H1 (cell line): ENCODE measurements around the gene LLGL2. TPM values are rescaled to one million over a fixed set of nuclear protein-coding genes. Genes with fewer than 3 reads are reported as not detected.

ENCODE experiments used
- CTCF ChIA-PET: fragments of 300-600 bp; sonication (Branson Sonifier 250); formaldehyde crosslinking; loops from one replicate; lab custom pipeline; 2021; ENCODE audit not compliant: partially characterized antibody; lab: Charles Lee
- POLR2A ChIA-PET: fragments of 300-600 bp; sonication (Branson Sonifier 250); formaldehyde crosslinking; loops from one replicate; lab custom pipeline; 2021; ENCODE audit warnings: inconsistent platforms; ENCODE audit not compliant: partially characterized antibody; lab: Charles Lee
- DNase-seq, 2 experiments: peaks; one replicate each; pipeline versions ENCODE4 v3.0.0 to v3.0.0-alpha.2; 2010 to 2022; ENCODE audit warnings: low spot score in 2 of 2, low read depth in 1 of 2, mixed read lengths in 1 of 2
- FAIRE-seq: peaks from 2 replicates; lab custom pipeline; 2011; peaks lifted over from hg19 to GRCh38; lab: Jason Lieb, UNC
- H2AFZ ChIP-seq: 2 replicates; pipeline ENCODE4 v1.8.1; 2012; ENCODE audit warnings: low read length, inconsistent platforms
- H2AK5ac ChIP-seq: 2 replicates; pipeline ENCODE4 v1.6.1; 2013; ENCODE audit warnings: low read depth, low read length
- H2BK120ac ChIP-seq: replicated peaks from 2 replicates; pipeline ENCODE3; 2013; ENCODE audit warnings: low read depth, low read length, inconsistent platforms
- H2BK12ac ChIP-seq: 2 replicates; pipeline ENCODE4 v1.6.1; 2013; ENCODE audit warnings: low read depth, low read length
- H2BK15ac ChIP-seq: 2 replicates; pipeline ENCODE4 v1.6.1; 2013; ENCODE audit warnings: low read length
- H2BK20ac ChIP-seq: 2 replicates; pipeline ENCODE4 v1.6.1; 2013; ENCODE audit warnings: low read length
- H2BK5ac ChIP-seq: 2 replicates; pipeline ENCODE4 v1.6.1; 2013; ENCODE audit warnings: low read depth, low read length
- H3K14ac ChIP-seq: 2 replicates; pipeline ENCODE4 v1.6.1; 2013; ENCODE audit warnings: inconsistent platforms; ENCODE audit not compliant: insufficient read length
- H3K18ac ChIP-seq: 2 replicates; pipeline ENCODE4 v1.6.1; 2013; ENCODE audit warnings: low read length; ENCODE audit errors: extremely low read depth
- H3K23ac ChIP-seq: 2 replicates; pipeline ENCODE4 v1.6.1; 2013; ENCODE audit warnings: inconsistent platforms; ENCODE audit not compliant: insufficient read length
- H3K23me2 ChIP-seq: 2 replicates; pipeline ENCODE4 v1.6.1; 2013; ENCODE audit warnings: low read depth, low read length
- H3K27ac ChIP-seq: 2 replicates; pipeline ENCODE4 v1.6.1; 2011; ENCODE audit warnings: low read depth, low read length, inconsistent platforms
- H3K27me3 ChIP-seq, 4 experiments: replicated peaks in 1 of 4; 1 replicate in 1 of 4; 2 replicates in 3 of 4; pipeline versions ENCODE4 v1.6.1 to v1.8.1; 2011 to 2013; ENCODE audit warnings: low read length in 3 of 4, mild to moderate bottlenecking in 3 of 4, inconsistent platforms in 2 of 4, mixed read lengths in 2 of 4, moderate library complexity in 1 of 4; ENCODE audit not compliant: control insufficient read depth in 3 of 4, insufficient read depth in 3 of 4; ENCODE audit errors: extremely low read depth in 1 of 4
- H3K36me3 ChIP-seq, 4 experiments: 2 replicates each; pipeline versions ENCODE4 v1.6.1 to v1.8.1; 2011 to 2013; ENCODE audit warnings: mild to moderate bottlenecking in 4 of 4, low read length in 3 of 4, moderate library complexity in 2 of 4, control low read depth in 1 of 4, inconsistent platforms in 1 of 4; ENCODE audit not compliant: insufficient read depth in 4 of 4, control insufficient read depth in 2 of 4
- H3K4ac ChIP-seq: replicated peaks from 2 replicates; pipeline ENCODE3; 2013; ENCODE audit warnings: low read length, low read depth, mixed read lengths, inconsistent platforms; ENCODE audit not compliant: insufficient read length
- H3K4me1 ChIP-seq, 4 experiments: replicated peaks in 1 of 4; 1 replicate in 1 of 4; 2 replicates in 3 of 4; pipeline versions ENCODE4 v1.6.1 to v1.8.1; 2011 to 2013; ENCODE audit warnings: low read length in 3 of 4, inconsistent platforms in 2 of 4, mixed read lengths in 1 of 4; ENCODE audit not compliant: insufficient read depth in 4 of 4, control insufficient read depth in 3 of 4
- H3K4me2 ChIP-seq, 2 experiments: 2 replicates each; pipeline versions ENCODE4 v1.6.1 to v1.8.1; 2011 to 2013; ENCODE audit warnings: low read depth in 2 of 2, low read length in 2 of 2, control low read depth in 1 of 2, inconsistent platforms in 1 of 2, mild to moderate bottlenecking in 1 of 2; ENCODE audit not compliant: insufficient read depth in 1 of 2
- H3K4me3 ChIP-seq, 4 experiments: fragments of 200-600, 300-600 bp in 1 of 4; sonication (generic), shearing (Covaris generic), sonication (Bioruptor Twin) in 1 of 4; 2 replicates each; pipeline versions ENCODE4 v1.5.1 to v1.8.1; 2011 to 2016; ENCODE audit warnings: low read length in 4 of 4, low read depth in 3 of 4, control low read depth in 2 of 4, inconsistent platforms in 2 of 4, mild to moderate bottlenecking in 2 of 4, mixed read lengths in 1 of 4, moderate library complexity in 1 of 4; ENCODE audit not compliant: insufficient read depth in 2 of 4; ENCODE audit errors: extremely low read depth in 1 of 4
- H3K56ac ChIP-seq: replicated peaks from 2 replicates; pipeline ENCODE3; 2013; ENCODE audit warnings: low read depth, mild to moderate bottlenecking, mixed read lengths, low read length, inconsistent platforms; ENCODE audit not compliant: insufficient read length
- H3K79me1 ChIP-seq: 2 replicates; pipeline ENCODE4 v1.6.1; 2013; ENCODE audit warnings: low read depth, low read length, control low read depth
- H3K79me2 ChIP-seq, 2 experiments: 2 replicates each; pipeline versions ENCODE4 v1.6.1 to v1.8.1; 2012 to 2013; ENCODE audit warnings: low read length in 2 of 2, mild to moderate bottlenecking in 2 of 2, inconsistent platforms in 1 of 2; ENCODE audit not compliant: insufficient read depth in 2 of 2, control insufficient read depth in 1 of 2
- H3K9ac ChIP-seq, 4 experiments: replicated peaks in 1 of 4; 1 replicate in 1 of 4; 2 replicates in 3 of 4; pipeline versions ENCODE4 v1.6.1 to v1.8.1; 2011 to 2013; ENCODE audit warnings: low read depth in 3 of 4, low read length in 3 of 4, control low read depth in 2 of 4, mild to moderate bottlenecking in 2 of 4, moderate library complexity in 2 of 4, inconsistent platforms in 1 of 4; ENCODE audit errors: extremely low read depth in 1 of 4
- H3K9me3 ChIP-seq, 2 experiments: 2 replicates each; pipeline versions ENCODE4 v1.6.1 to v1.8.1; 2012 to 2013; ENCODE audit warnings: mild to moderate bottlenecking in 2 of 2, moderate library complexity in 2 of 2, control low read depth in 1 of 2, inconsistent platforms in 1 of 2, low read depth in 1 of 2, low read length in 1 of 2, mixed read lengths in 1 of 2; ENCODE audit not compliant: insufficient read depth in 2 of 2
- H4K20me1 ChIP-seq, 2 experiments: replicated peaks in 1 of 2; 2 replicates each; pipeline versions ENCODE3 to v1.8.1; 2011 to 2013; ENCODE audit warnings: inconsistent platforms in 2 of 2, low read length in 2 of 2, mild to moderate bottlenecking in 1 of 2; ENCODE audit not compliant: insufficient read depth in 2 of 2, control insufficient read depth in 1 of 2
- H4K5ac ChIP-seq: 2 replicates; pipeline ENCODE4 v1.6.1; 2013; ENCODE audit warnings: low read length, low read depth, mixed read lengths, inconsistent platforms; ENCODE audit not compliant: insufficient read length
- H4K8ac ChIP-seq: 2 replicates; pipeline ENCODE4 v1.8.0; 2013; ENCODE audit warnings: mild to moderate bottlenecking, moderate library complexity, low read length, inconsistent platforms; ENCODE audit not compliant: insufficient read depth; ENCODE audit errors: extremely low read depth
- H4K91ac ChIP-seq: replicated peaks from 2 replicates; pipeline ENCODE3; 2013; ENCODE audit warnings: low read length, mixed read lengths, inconsistent platforms; ENCODE audit not compliant: insufficient read length
- CTCF ChIP-seq, 3 experiments: IDR thresholded peaks; 1 replicate in 2 of 3; 2 replicates in 1 of 3; pipeline versions ENCODE4 v1.5.1 to v1.6.1; 2011; ENCODE audit warnings: low read length in 3 of 3, mild to moderate bottlenecking in 3 of 3, inconsistent platforms in 2 of 3, low read depth in 1 of 3, moderate library complexity in 1 of 3; ENCODE audit not compliant: insufficient read depth in 1 of 3; ENCODE audit errors: control extremely low read depth in 1 of 3
- HDAC6 ChIP-seq: IDR thresholded peaks from one replicate; pipeline ENCODE4 v1.7.1; 2012; ENCODE audit warnings: low read depth, mild to moderate bottlenecking, inconsistent platforms, low read length, moderate library complexity
- JUND ChIP-seq: IDR thresholded peaks from 2 replicates; pipeline ENCODE4 v1.6.1; 2011; ENCODE audit warnings: mild to moderate bottlenecking, improper control_type of control experiment, low read length
- KDM5A ChIP-seq: fragments of 200-600 bp; IDR thresholded peaks from 2 replicates; pipeline ENCODE4 v1.7.1; 2012; ENCODE audit warnings: mild to moderate bottlenecking, low read length, inconsistent platforms, mixed read lengths
- PHF8 ChIP-seq: fragments of 200-600 bp; sonication (generic); conservative IDR thresholded peaks from 2 replicates; pipeline ENCODE4 v1.7.1; 2012; ENCODE audit warnings: low read depth, mild to moderate bottlenecking, inconsistent platforms, low read length, moderate library complexity
- POLR2AphosphoS5 ChIP-seq: IDR thresholded peaks from 2 replicates; pipeline ENCODE4 v1.6.1; 2011; ENCODE audit warnings: low read depth, low read length
- SAP30 ChIP-seq: fragments of 300-600 bp; sonication (generic); IDR thresholded peaks from 2 replicates; pipeline ENCODE4 v1.7.1; 2012; ENCODE audit warnings: low read length, moderate library complexity, mild to moderate bottlenecking, inconsistent platforms; ENCODE audit not compliant: insufficient read depth, insufficient replicate concordance
- SIX5 ChIP-seq: IDR thresholded peaks from 2 replicates; pipeline ENCODE4 v1.6.1; 2011; ENCODE audit warnings: mild to moderate bottlenecking, low read depth, low read length
- SP1 ChIP-seq: IDR thresholded peaks from 2 replicates; pipeline ENCODE4 v1.6.1; 2011; ENCODE audit warnings: low read depth, low read length
- TAF7 ChIP-seq: optimal IDR thresholded peaks from 2 replicates; pipeline ENCODE3; 2011; ENCODE audit warnings: low read depth, mild to moderate bottlenecking, inconsistent platforms, low read length, moderate library complexity, borderline replicate concordance
- ZNF274 ChIP-seq: IDR thresholded peaks from 2 replicates; pipeline ENCODE4 v1.7.0; 2012; ENCODE audit warnings: low read length, borderline replicate concordance; ENCODE audit errors: extremely low read depth
- WGBS, 2 experiments: shearing (Covaris generic) in 1 of 2; methylation state at CpG; one replicate each; pipeline versions ENCODE4 v1.1.6 to v1.1.7; 2013 to 2015; ENCODE audit warnings: low lambda C conversion rate in 2 of 2, mixed read lengths in 2 of 2, inconsistent platforms in 1 of 2, low coverage in 1 of 2, missing lambda C conversion rate in 1 of 2; ENCODE audit not compliant: insufficient replicate concordance in 2 of 2, insufficient coverage in 1 of 2, insufficient read length in 1 of 2; ENCODE audit errors: extremely low coverage in 1 of 2, missing lambda C conversion rate in 1 of 2; 5-methylcytosine and 5-hydroxymethylcytosine counted together
- polyA plus RNA-seq, 7 experiments: library from polyadenylated mRNA; depleted of rRNA in 3 of 7; stranded (reverse) in 5 of 7; unstranded in 2 of 7; fragments of >200 nt in 5 of 7; fragments of 200-250 nt in 2 of 7; gene quantifications; 1 replicate in 5 of 7; 2 replicates in 1 of 7; 4 replicates in 1 of 7; pipeline versions ENCODE4 v1.2.1 to v1.2.3, GENCODE V29; 2011 to 2013; ENCODE audit warnings: missing spikeins in 2 of 7, mixed read lengths in 2 of 7
- total RNA-seq: library from RNA; stranded (reverse); fragmentation: NEBNext Ultra II Directional; extraction: Animal tissue kit (Norgen Biotek cat#: 25700); gene quantifications from 2 replicates; pipeline ENCODE4 v1.2.1, GENCODE V29; 2021

The LLGL2 gene
- total and polyA plus RNA-seq, 2 of the 8 experiments (the other 6 are each of a cell fraction or from before 2014, with no cell fraction given): 64.5 to 77.1 TPM

- peaks cover 14% of the 10 kb centered on the region; the same call in 1 of the 2 replicates for H3K23me2 ChIP-seq
- no peak overlapping the region for H3K4ac ChIP-seq
- no peak overlapping the region for H2BK120ac ChIP-seq
- no peak overlapping the region for H3K27ac ChIP-seq
- peaks cover 0 to 9% (median 3%) of the 10 kb centered on the region in 4 experiments; a peak in 5 of 7 replicates for H3K4me1 ChIP-seq
- H4K5ac ChIP-seq: no peak overlapping the region
- H2AK5ac ChIP-seq: no peak overlapping the region
- POLR2A ChIA-PET: interaction anchor here (2.4 kb wide), 1 partner anchor 17 kb away, joined by 5 read pairs; no protein-coding TSS in a partner anchor
- no peak overlapping the region for H2AFZ ChIP-seq
- WGBS, 2 experiments: 77% methylated on average over 7 of the region's 7 CpGs; no CpG with 5 or more reads in 1 of the 2 experiments
- H4K20me1 ChIP-seq: peaks cover 0 to 2% of the 10 kb centered on the region in 2 experiments
- H3K79me2 ChIP-seq: no peaks in the 10 kb centered on the region
- no peak overlapping the region for H3K4me2 ChIP-seq
- no peak overlapping the region for H3K4me3 ChIP-seq
- no peaks in the 10 kb centered on the region for H3K9me3 ChIP-seq
- no peak overlapping the region for H4K91ac ChIP-seq
- H2BK15ac ChIP-seq: no peak overlapping the region
- CTCF ChIA-PET: interaction anchor here (0.9 to 59.2 kb wide), 9 partner anchors 10 to 138 kb away, joined by 3 to 2200 read pairs (median 8); partner anchors contain the start of genes RECQL5, SAP30BP and SMIM5
- DNase-seq (no peak), FAIRE-seq (no peak)
- H4K8ac ChIP-seq: no peak overlapping the region
- H3K18ac ChIP-seq: no peak overlapping the region
- no peak overlapping the region for H3K56ac ChIP-seq
- no peak overlapping the region for H3K9ac ChIP-seq
- H3K14ac ChIP-seq: no peak overlapping the region
- H3K36me3 ChIP-seq: no peaks in the 10 kb centered on the region
- no peak overlapping the region for H2BK5ac ChIP-seq
- H3K23ac ChIP-seq: no peak overlapping the region
- H3K79me1 ChIP-seq: no peaks in the 10 kb centered on the region
- no peak overlapping the region for H2BK20ac ChIP-seq
- H3K27me3 ChIP-seq: peaks cover 0 to 19% (median 5%) of the 10 kb centered on the region in 4 experiments; a peak in 4 of 7 replicates
- H2BK12ac ChIP-seq: no peak overlapping the region
- no peak for TF ChIP-seq POLR2AphosphoS5
- no peak for TF ChIP-seq SIX5
- no peak for TF ChIP-seq SP1
- TF ChIP-seq ZNF274: no peak
- no peak for TF ChIP-seq SAP30
- TF ChIP-seq PHF8: no peak
- no peak for TF ChIP-seq CTCF (IDR thresholded peaks at IDR 0.05; ENCODE audit: control extremely low read depth in 1 of 3, insufficient read depth in 1 of 3, low read depth in 1 of 3, low read length in 3 of 3)
- no peak for TF ChIP-seq KDM5A
- TF ChIP-seq JUND: no peak
- TF ChIP-seq HDAC6: no peak
- TF ChIP-seq TAF7: no peak
Measured at GRCh38 chr17:75591722-75592302, 66.3 kb downstream of the LLGL2 start.
